Measurements from ENCODE around the gene MANEA. TPM values are rescaled to one million over a fixed set of nuclear protein-coding genes. Genes with fewer than 3 reads are reported as not detected.

MANEA gene
- polyA plus RNA-seq, 3 donors: 2.5 to 8.1 (median 4.8) TPM

DNA sequence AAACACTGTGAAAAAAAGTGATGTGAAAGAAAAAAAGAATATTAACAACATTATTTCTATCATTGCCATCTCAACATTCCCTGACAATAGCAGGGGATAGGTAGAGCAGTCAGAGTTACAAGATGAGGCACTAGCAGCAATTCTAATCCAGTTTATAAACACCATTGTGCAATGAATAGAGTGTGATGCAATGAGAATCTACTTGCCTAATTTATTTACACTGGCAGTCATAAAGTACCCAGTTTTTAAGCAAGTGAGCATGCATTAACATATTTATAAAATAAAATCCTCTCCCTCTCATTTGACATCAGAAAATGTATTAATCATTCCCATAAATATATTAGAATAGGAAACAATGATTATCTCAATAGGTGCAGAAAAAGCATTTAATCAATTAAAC lies 2.5 kb upstream of the MANEA start:
- Mint-ChIP-seq H3K4me3 (no peak overlapping the region), H3K36me3 (no peaks in the 10 kb centered on the region), H3K4me1 (peaks cover 59% of the 10 kb centered on the region), H3K9me3 (no peaks in the 10 kb centered on the region), H3K27me3 (ENCODE audit: low read depth in 3 of 3) (peaks cover 0 to 2% (median 0%) of the 10 kb centered on the region in 3 donors), H3K27ac (peak overlapping the region in 2 of 7 donors; percentile 12 to 78)
- TF ChIP-seq, protein P1, sequence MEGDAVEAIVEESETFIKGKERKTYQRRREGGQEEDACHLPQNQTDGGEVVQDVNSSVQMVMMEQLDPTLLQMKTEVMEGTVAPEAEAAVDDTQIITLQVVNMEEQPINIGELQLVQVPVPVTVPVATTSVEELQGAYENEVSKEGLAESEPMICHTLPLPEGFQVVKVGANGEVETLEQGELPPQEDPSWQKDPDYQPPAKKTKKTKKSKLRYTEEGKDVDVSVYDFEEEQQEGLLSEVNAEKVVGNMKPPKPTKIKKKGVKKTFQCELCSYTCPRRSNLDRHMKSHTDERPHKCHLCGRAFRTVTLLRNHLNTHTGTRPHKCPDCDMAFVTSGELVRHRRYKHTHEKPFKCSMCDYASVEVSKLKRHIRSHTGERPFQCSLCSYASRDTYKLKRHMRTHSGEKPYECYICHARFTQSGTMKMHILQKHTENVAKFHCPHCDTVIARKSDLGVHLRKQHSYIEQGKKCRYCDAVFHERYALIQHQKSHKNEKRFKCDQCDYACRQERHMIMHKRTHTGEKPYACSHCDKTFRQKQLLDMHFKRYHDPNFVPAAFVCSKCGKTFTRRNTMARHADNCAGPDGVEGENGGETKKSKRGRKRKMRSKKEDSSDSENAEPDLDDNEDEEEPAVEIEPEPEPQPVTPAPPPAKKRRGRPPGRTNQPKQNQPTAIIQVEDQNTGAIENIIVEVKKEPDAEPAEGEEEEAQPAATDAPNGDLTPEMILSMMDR (IDR thresholded peaks at IDR 0.05): no peak
- Histone ChIP-seq H3K79me2 (ENCODE audit: insufficient read depth, low read length) (peaks cover 71% of the 10 kb centered on the region), H3K4me3 (replicated peaks in 1 of 3; ENCODE audit: low read depth in 2 of 3, low read length in 3 of 3) (peak overlapping the region in 1 of 3 experiments; percentile 82), H3K4me1 (ENCODE audit: control insufficient read depth in 1 of 2, insufficient read depth in 2 of 2, low read length in 2 of 2) (peaks cover 22 to 47% of the 10 kb centered on the region in 2 donors), H3K9ac (ENCODE audit: insufficient read depth, low read length, poor library complexity, severe bottlenecking) (no peak overlapping the region), H3K36me3 (replicated peaks in 1 of 2; ENCODE audit: control insufficient read depth in 1 of 2, insufficient read depth in 2 of 2, low read length in 2 of 2) (no peaks in the 10 kb centered on the region), H4K20me1 (ENCODE audit: insufficient read depth, low read length) (peaks cover 7% of the 10 kb centered on the region), H2AFZ (ENCODE audit: insufficient read depth, low read depth, low read length, poor library complexity, severe bottlenecking) (no peak overlapping the region), H3K27ac (ENCODE audit: low read depth in 1 of 2, low read length in 2 of 2) (peak overlapping the region in 1 of 2 donors; percentile 17), H3K4me2 (replicated peaks; ENCODE audit: extremely low read depth, low read length, poor library complexity, severe bottlenecking) (peak overlapping the region; percentile 92), H3K9me3 (replicated peaks in 1 of 2; ENCODE audit: control insufficient read depth in 1 of 2, insufficient read depth in 1 of 2, low read length in 2 of 2) (no peaks in the 10 kb centered on the region), H3K27me3 (ENCODE audit: control insufficient read depth in 2 of 2, insufficient read depth in 2 of 2, low read length in 2 of 2) (no peaks in the 10 kb centered on the region)
- intact Hi-C loops (cut with micrococcal nuclease): no loop called here
- peak; percentile 50 to 84 (median 65) for DNase-seq

DNA sequence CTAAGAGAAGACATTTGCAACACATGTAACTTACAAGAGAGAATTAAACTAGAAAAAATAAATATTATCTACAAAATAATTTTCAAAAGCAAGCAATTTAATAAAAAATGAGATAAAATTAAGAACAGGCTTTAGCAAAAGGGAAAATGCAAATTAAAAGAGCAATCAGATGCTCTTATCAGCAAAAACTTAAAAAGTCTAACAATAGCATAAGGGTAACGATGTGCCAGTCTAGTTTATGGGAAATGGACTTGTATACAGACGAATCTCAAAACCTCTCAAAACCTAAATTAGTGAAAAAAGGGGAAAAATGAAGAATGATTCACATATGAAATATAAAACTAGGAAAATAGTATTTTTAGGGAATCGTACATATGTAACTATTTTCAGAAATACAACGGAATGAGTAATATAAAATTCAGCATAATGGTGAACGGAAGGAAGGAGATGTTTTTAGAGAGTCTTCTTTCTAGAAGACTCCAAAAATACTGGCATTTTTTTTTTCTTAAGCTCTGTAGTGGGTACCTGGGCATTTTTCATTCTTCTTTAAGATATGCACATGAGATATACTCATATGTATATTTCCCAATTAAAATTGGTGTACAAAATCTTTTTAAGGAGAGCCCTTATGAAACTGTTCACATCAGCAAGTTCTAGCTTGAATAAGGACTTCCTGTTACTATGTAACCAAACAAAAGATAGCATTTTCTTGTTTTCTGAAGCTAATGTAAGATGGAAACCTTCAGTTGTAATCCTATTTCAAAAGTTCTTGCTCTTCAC lies 927 bp upstream of the MANEA start:
- Histone ChIP-seq H3K27ac (ENCODE audit: low read depth in 1 of 2, low read length in 2 of 2) (peak overlapping the region; percentile 90 to 96), H3K4me3 (replicated peaks in 1 of 3; ENCODE audit: low read depth in 2 of 3, low read length in 3 of 3) (peak overlapping the region; percentile 82 to 98 (median 86)), H3K9me3 (replicated peaks in 1 of 2; ENCODE audit: control insufficient read depth in 1 of 2, insufficient read depth in 1 of 2, low read length in 2 of 2) (no peaks in the 10 kb centered on the region), H3K79me2 (ENCODE audit: insufficient read depth, low read length) (peaks cover 69% of the 10 kb centered on the region), H2AFZ (ENCODE audit: insufficient read depth, low read depth, low read length, poor library complexity, severe bottlenecking) (peak overlapping the region; percentile 93), H3K4me1 (ENCODE audit: control insufficient read depth in 1 of 2, insufficient read depth in 2 of 2, low read length in 2 of 2) (peaks cover 22 to 47% of the 10 kb centered on the region in 2 donors), H3K9ac (ENCODE audit: insufficient read depth, low read length, poor library complexity, severe bottlenecking) (peak overlapping the region; percentile 81), H4K20me1 (ENCODE audit: insufficient read depth, low read length) (peaks cover 2% of the 10 kb centered on the region), H3K27me3 (ENCODE audit: control insufficient read depth in 2 of 2, insufficient read depth in 2 of 2, low read length in 2 of 2) (no peaks in the 10 kb centered on the region), H3K4me2 (replicated peaks; ENCODE audit: extremely low read depth, low read length, poor library complexity, severe bottlenecking) (peak overlapping the region; percentile 92), H3K36me3 (replicated peaks in 1 of 2; ENCODE audit: control insufficient read depth in 1 of 2, insufficient read depth in 2 of 2, low read length in 2 of 2) (no peaks in the 10 kb centered on the region)
- Mint-ChIP-seq H3K27me3 (ENCODE audit: low read depth in 3 of 3) (peaks cover 0 to 2% (median 0%) of the 10 kb centered on the region in 3 donors), H3K4me3 (peak overlapping the region; percentile 87 to 98), H3K27ac (peak overlapping the region; percentile 84 to 97 (median 95)), H3K4me1 (peaks cover 57% of the 10 kb centered on the region), H3K9me3 (no peaks in the 10 kb centered on the region), H3K36me3 (no peaks in the 10 kb centered on the region)
- TF ChIP-seq, protein P1 (IDR thresholded peaks at IDR 0.05): no peak
- no CpG with 5 or more reads among the region's 5 CpGs for WGBS (ENCODE audit: insufficient coverage)
- DNase-seq: peak in 2 of 3 donors; percentile 6 to 20
- intact Hi-C loops (cut with micrococcal nuclease): no loop called here

Measured in CD14-positive monocyte (primary cell).